Uterus (tissue), 4 donors: ENCODE data around the gene SHMT1. TPM values are rescaled to one million over a fixed set of nuclear protein-coding genes. Genes with fewer than 3 reads are reported as not detected.
"Not testable (repeated sequence)": the region's sequence is repeated elsewhere in the genome, so short reads cannot be mapped to it uniquely, and the experiment has no call there.

Experiments used
- DNase-seq, 2 donors: peaks; one replicate each; pipeline ENCODE4 v3.0.0-alpha.2; 2019 to 2020
- H3K27ac ChIP-seq, 2 donors: fragments of 200-600 bp; sonication (generic); 1 replicate in 1 of 2; 2 replicates in 1 of 2; pipeline ENCODE4 v1.5.1; 2016 to 2018
- H3K27me3 ChIP-seq, 2 donors: fragments of 200-600 bp; sonication (generic); one replicate each; pipeline ENCODE4 v1.5.1; 2018 to 2019; ENCODE audit warnings: control low read depth in 1 of 2
- H3K36me3 ChIP-seq, 2 donors: fragments of 200-600 bp; sonication (generic); one replicate each; pipeline ENCODE4 v1.5.1; 2019; ENCODE audit warnings: control low read depth in 1 of 2
- H3K4me1 ChIP-seq, 2 donors: fragments of 200-600 bp; sonication (generic); one replicate each; pipeline ENCODE4 v1.5.1; 2018 to 2019; ENCODE audit warnings: control low read depth in 1 of 2
- H3K4me3 ChIP-seq, 2 donors: fragments of 200-600 bp; sonication (generic); 1 replicate in 1 of 2; 2 replicates in 1 of 2; pipeline ENCODE4 v1.5.1; 2018 to 2019; ENCODE audit warnings: mild to moderate bottlenecking in 1 of 2
- H3K9me3 ChIP-seq, 2 donors: fragments of 200-600 bp; sonication (generic); one replicate each; pipeline ENCODE4 v1.5.1; 2019; ENCODE audit warnings: control low read depth in 1 of 2
- POLR2A ChIP-seq, 2 donors: fragments of 450-650 bp; IDR thresholded peaks; one replicate each; pipeline ENCODE4 v1.6.1; 2016; ENCODE audit warnings: antibody characterized with exemption in 2 of 2, mild to moderate bottlenecking in 1 of 2, moderate library complexity in 1 of 2
- intact Hi-C: fragments of 100-400 bp; cut with DNase I; formaldehyde crosslinking; loops from one replicate; pipeline ENCODE4 v1.15.1; 2023; ENCODE audit warnings: low total_unique reads
- total RNA-seq, 4 donors: library from RNA; depleted of rRNA in 3 of 4; stranded (reverse); fragments of >200 nt in 3 of 4; gene quantifications; one replicate each; pipeline versions ENCODE4 v1.1.0 to v1.2.4, GENCODE V29; 2014 to 2023
- TF ChIP-seq, protein P1 (sequence below), 4 experiments: fragments of 200-600 bp in 2 of 4; fragments of 450-650 bp in 2 of 4; sonication (generic) in 2 of 4; IDR thresholded peaks; one replicate each; pipeline ENCODE4 v1.5.1; 2016 to 2019; ENCODE audit warnings: antibody characterized with exemption in 4 of 4, mild to moderate bottlenecking in 2 of 4, moderate library complexity in 1 of 4
- donor health status: DM: yes; HTN: yes; CAD: no.

Gene SHMT1
- total RNA-seq, 4 donors from 2014 or later: 10.9 to 35.9 (median 31.5) TPM

DNA sequence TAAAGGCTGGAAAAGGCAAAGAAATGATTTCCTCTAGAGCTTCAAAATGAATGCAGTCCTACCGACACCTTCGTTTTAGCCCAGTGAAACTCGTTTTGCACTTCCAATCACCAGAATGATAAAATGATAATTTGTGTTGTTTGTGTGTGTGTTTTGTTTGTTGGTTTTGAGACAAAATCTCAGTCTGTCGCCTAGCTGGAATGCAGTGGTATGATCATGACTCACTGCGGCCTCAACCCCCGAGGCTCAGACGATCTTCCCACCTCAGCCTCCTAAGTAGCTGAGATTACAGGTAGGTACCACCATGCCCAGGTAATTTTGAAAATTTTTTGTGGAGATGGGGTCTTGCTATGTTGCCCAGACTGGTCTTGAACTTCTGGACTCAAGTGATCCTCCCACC, 10.9 kb upstream of the SHMT1 start:
- Histone ChIP-seq H3K27ac (no peak overlapping the region), H3K36me3 (no peaks in the 10 kb centered on the region), H3K4me1 (no peaks in the 10 kb centered on the region), H3K9me3 (no peaks in the 10 kb centered on the region), H3K4me3 (no peak overlapping the region), H3K27me3 (no peaks in the 10 kb centered on the region)
- TF ChIP-seq POLR2A (IDR thresholded peaks at IDR 0.05): no peak
- TF ChIP-seq, protein P1, sequence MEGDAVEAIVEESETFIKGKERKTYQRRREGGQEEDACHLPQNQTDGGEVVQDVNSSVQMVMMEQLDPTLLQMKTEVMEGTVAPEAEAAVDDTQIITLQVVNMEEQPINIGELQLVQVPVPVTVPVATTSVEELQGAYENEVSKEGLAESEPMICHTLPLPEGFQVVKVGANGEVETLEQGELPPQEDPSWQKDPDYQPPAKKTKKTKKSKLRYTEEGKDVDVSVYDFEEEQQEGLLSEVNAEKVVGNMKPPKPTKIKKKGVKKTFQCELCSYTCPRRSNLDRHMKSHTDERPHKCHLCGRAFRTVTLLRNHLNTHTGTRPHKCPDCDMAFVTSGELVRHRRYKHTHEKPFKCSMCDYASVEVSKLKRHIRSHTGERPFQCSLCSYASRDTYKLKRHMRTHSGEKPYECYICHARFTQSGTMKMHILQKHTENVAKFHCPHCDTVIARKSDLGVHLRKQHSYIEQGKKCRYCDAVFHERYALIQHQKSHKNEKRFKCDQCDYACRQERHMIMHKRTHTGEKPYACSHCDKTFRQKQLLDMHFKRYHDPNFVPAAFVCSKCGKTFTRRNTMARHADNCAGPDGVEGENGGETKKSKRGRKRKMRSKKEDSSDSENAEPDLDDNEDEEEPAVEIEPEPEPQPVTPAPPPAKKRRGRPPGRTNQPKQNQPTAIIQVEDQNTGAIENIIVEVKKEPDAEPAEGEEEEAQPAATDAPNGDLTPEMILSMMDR (IDR thresholded peaks at IDR 0.05): no peak
- intact Hi-C loops: no loop called here
- no peak for DNase-seq

DNA sequence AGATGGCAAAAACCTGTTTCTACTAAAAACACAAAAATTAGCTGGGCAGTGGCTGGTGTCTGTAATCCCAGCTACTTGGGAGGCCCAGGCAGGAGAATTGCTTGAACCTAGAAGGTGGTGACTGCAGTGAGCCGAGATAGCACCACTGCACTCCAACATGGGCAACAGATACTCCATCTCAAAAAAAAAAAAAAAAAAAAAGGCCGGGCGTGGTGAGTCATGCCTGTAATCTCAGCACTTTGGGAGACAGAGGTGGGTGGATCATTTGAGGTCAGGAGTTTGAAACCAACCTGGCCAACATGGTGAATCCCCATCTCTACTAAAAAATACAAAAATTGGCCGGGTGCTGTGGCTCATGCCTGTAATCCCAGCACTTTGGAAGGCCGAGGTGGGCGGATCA, 9.8 kb upstream of the SHMT1 start:
- DNase-seq, H3K4me1 ChIP-seq, H3K27me3 ChIP-seq, H3K36me3 ChIP-seq, H3K9me3 ChIP-seq, intact Hi-C loops, H3K27ac ChIP-seq, H3K4me3 ChIP-seq: not testable (repeated sequence)

DNA sequence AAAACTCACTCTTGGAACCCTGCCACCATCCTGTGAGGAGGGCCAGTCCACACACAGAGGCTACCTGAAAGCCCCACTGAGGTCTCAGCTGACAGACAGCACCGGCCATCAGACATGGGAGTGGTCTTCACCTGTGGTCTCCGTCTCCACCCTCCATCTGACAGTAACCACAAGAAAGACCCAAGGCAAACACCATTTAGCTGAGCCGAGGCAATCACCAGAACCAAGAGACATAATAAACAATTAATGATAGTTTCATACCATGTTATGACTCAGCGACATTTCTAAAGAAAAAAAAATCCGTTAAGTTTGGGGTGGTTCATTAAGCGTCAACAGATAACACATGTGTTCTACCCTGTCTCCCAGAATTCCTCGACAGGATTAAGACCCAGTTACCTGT, 8.1 kb upstream of the SHMT1 start:
- H3K9me3 ChIP-seq: no peaks in the 10 kb centered on the region
- intact Hi-C loops: no loop called here
- no peak for TF ChIP-seq POLR2A (IDR thresholded peaks at IDR 0.05)
- TF ChIP-seq, protein P1 (IDR thresholded peaks at IDR 0.05): no peak
- no peak for DNase-seq
- no peaks in the 10 kb centered on the region for H3K36me3 ChIP-seq
- no peaks in the 10 kb centered on the region for H3K27me3 ChIP-seq
- H3K27ac ChIP-seq: no peak overlapping the region
- H3K4me1 ChIP-seq: no peaks in the 10 kb centered on the region
- no peak overlapping the region for H3K4me3 ChIP-seq

DNA sequence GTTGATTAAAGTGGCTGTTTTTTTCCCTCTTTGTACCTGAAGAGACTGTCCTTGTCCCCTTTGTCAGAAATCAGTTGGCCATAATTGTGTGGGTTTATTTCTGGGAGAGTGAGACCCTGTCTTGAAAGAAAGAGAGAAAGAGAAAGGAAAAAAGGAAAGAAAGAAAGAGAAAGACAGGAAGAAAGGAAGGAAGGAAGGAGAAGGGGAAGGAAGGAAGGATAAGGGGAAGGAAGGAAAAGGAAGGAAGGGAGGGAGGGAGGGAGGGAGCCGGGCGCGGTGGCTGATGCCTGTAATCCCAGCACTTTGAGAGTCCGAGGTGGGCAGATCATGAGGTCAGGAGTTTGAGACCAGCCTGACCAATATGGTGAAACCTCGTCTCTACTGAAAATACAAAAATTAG, 7.4 kb upstream of the SHMT1 start:
- TF ChIP-seq, protein P1 (IDR thresholded peaks at IDR 0.05): no peak
- no peak for TF ChIP-seq POLR2A (IDR thresholded peaks at IDR 0.05)
- Histone ChIP-seq H3K27me3 (no peaks in the 10 kb centered on the region), H3K4me3 (no peak overlapping the region), H3K4me1 (no peaks in the 10 kb centered on the region), H3K36me3 (no peaks in the 10 kb centered on the region), H3K9me3 (no peaks in the 10 kb centered on the region), H3K27ac (no peak overlapping the region)
- DNase-seq: no peak
- intact Hi-C loops: no loop called here

DNA sequence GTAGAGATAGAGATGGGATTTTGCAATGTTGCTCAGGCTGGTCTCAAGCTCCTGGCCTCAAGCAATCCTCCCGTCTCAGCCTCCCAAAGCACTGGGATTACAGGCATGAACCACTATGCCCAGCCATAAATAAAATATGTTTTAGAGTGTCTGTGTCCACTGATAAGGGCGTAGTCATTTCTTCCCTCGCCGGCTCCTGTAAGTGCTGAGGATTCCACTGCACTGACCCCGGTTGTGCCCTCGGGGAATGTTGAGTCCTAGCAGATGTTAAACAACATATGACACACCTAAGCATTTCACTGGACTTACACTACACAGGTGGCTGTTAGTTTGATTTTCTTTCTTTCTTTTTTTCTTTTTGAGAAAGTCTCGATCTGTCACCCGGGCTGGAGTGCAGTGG, 5.6 kb upstream of the SHMT1 start:
- H3K36me3 ChIP-seq: no peaks in the 10 kb centered on the region
- no peaks in the 10 kb centered on the region for H3K27me3 ChIP-seq
- H3K9me3 ChIP-seq: no peaks in the 10 kb centered on the region
- H3K27ac ChIP-seq: no peak overlapping the region
- TF ChIP-seq, protein P1 (IDR thresholded peaks at IDR 0.05): no peak
- TF ChIP-seq POLR2A (IDR thresholded peaks at IDR 0.05): no peak
- no peaks in the 10 kb centered on the region for H3K4me1 ChIP-seq
- intact Hi-C loops: no loop called here
- H3K4me3 ChIP-seq: no peak overlapping the region
- DNase-seq: no peak

DNA sequence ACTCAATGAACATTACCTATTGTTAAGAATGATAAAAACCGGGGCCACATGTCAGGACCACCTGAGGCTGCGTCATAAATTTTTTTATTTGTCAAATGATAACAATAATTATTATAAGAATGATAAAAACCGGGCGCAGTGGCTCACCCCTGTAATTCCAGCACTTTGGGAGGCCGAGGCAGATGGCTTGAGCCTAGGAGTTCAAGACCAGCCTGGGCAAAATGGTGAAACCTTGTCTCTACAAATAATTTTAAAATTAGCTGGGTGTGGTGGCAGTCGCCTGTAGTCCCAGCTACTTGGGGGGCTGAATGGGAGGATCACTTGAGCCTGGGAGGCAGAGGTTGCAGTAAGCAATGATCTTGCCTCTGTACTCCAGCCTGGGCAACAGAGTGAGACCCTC, 816 bp upstream of the SHMT1 start:
- H3K36me3 ChIP-seq: no peaks in the 10 kb centered on the region
- H3K4me3 ChIP-seq: no peak overlapping the region
- H3K27ac ChIP-seq: no peak overlapping the region
- H3K27me3 ChIP-seq: no peaks in the 10 kb centered on the region
- intact Hi-C loops: no loop called here
- DNase-seq: no peak
- H3K4me1 ChIP-seq: no peaks in the 10 kb centered on the region
- no peaks in the 10 kb centered on the region for H3K9me3 ChIP-seq
- TF ChIP-seq, protein P1 (IDR thresholded peaks at IDR 0.05): no peak
